ENCODE results near the gene OR2L13. TPM values are rescaled to one million over a fixed set of nuclear protein-coding genes. Genes with fewer than 3 reads are reported as not detected.
"Not testable (repeated sequence)": the region's sequence is repeated elsewhere in the genome, so short reads cannot be mapped to it uniquely, and the experiment has no call there.

The OR2L13 gene
- total and polyA plus RNA-seq, 8 donors = 0.37 TPM; not detected in 7

DNA sequence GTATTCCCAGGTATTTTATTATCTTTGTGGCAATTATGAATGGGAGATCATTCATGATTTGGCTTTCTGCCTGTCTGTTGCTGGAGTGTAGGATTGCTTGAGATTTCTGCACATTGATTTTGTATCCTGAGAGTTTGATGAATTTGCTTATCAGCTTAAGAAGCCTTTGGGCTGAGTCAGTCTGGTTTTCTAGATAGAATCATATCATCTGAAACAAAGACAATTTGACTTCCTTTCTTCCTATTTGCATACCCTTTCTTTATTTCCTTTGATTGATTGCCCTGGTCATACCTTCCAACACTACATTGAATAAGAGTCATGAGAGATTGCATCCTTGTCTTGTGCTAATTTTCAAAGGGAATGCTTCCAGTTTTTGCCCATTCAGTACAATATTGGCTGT, 40.3 kb upstream of the OR2L13 start:
- peaks cover 2 to 28% (median 13%) of the 10 kb centered on the region in 4 donors for H3K9me3 ChIP-seq
- DNase-seq = no peak
- no peak overlapping the region for H3K4me3 ChIP-seq
- intact Hi-C loops (cut with DNase I; ENCODE audit: low total_unique reads) = no loop called here
- no peaks in the 10 kb centered on the region for H3K27me3 ChIP-seq
- no peaks in the 10 kb centered on the region for H3K36me3 ChIP-seq
- H3K4me1 ChIP-seq = no peaks in the 10 kb centered on the region
- TF ChIP-seq, protein P1, sequence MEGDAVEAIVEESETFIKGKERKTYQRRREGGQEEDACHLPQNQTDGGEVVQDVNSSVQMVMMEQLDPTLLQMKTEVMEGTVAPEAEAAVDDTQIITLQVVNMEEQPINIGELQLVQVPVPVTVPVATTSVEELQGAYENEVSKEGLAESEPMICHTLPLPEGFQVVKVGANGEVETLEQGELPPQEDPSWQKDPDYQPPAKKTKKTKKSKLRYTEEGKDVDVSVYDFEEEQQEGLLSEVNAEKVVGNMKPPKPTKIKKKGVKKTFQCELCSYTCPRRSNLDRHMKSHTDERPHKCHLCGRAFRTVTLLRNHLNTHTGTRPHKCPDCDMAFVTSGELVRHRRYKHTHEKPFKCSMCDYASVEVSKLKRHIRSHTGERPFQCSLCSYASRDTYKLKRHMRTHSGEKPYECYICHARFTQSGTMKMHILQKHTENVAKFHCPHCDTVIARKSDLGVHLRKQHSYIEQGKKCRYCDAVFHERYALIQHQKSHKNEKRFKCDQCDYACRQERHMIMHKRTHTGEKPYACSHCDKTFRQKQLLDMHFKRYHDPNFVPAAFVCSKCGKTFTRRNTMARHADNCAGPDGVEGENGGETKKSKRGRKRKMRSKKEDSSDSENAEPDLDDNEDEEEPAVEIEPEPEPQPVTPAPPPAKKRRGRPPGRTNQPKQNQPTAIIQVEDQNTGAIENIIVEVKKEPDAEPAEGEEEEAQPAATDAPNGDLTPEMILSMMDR (IDR thresholded peaks at IDR 0.05) = no peak
- TF ChIP-seq EP300 (IDR thresholded peaks at IDR 0.05) (no peak), POLR2AphosphoS5 (IDR thresholded peaks at IDR 0.05) (no peak), POLR2A (IDR thresholded peaks at IDR 0.05) (no peak)
- H3K27ac ChIP-seq = no peak overlapping the region

DNA sequence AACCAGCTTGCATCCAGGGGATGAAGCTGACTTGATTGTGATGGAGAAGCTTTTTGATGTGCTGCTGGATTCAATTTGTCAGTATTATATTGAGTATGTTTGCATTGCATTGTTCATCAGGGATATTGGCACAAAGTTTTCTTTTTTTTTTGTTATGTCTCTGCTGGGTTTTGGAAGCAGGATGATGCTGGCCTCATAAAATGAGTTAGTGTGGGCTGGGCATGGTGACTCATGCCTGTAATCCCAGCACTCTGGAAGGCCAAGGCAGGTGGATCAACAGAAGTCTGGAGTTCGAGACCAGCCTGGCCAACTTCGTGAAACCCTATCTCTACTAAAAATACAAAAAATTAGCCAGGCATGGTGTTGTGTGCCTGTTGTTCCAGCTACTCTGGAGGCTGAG, 39.7 kb upstream of the OR2L13 start:
- Histone ChIP-seq H3K4me3 (no peak overlapping the region), H3K36me3 (no peaks in the 10 kb centered on the region), H3K4me1 (no peaks in the 10 kb centered on the region), H3K27me3 (no peaks in the 10 kb centered on the region), H3K27ac (no peak overlapping the region), H3K9me3 (peaks cover 2 to 28% (median 13%) of the 10 kb centered on the region in 4 donors)
- no peak for DNase-seq
- intact Hi-C loops (cut with DNase I; ENCODE audit: low total_unique reads) = no loop called here
- WGBS, 5 donors = 62 to 78% (median 69%) methylated on average over 2 of the region's 2 CpGs
- no peak for TF ChIP-seq POLR2A (IDR thresholded peaks at IDR 0.05)
- no peak for TF ChIP-seq EP300 (IDR thresholded peaks at IDR 0.05)
- TF ChIP-seq POLR2AphosphoS5 (IDR thresholded peaks at IDR 0.05) = no peak
- TF ChIP-seq, protein P1 (IDR thresholded peaks at IDR 0.05) = no peak

DNA sequence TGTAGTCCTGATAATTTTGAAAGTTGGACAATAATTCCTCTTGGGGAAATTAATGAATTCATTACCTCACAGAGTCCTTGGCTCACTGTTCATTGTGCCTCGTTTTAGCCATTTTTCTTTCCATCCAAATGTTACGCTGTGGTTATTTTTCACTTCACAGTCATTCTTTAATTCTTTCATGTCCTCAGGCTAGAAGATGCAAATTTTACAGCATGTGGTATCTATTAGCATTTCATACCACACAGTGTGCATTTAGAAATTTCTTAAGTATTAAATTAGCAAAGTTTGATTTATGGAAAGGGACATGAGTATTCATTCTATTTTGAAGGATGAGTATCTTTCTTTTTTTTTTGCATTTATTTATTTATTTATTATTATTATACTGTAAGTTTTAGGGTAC, 29.9 kb upstream of the OR2L13 start:
- DNase-seq = no peak
- H3K4me3 ChIP-seq = no peak overlapping the region
- intact Hi-C loops (cut with DNase I; ENCODE audit: low total_unique reads) = no loop called here
- no peaks in the 10 kb centered on the region for H3K4me1 ChIP-seq
- TF ChIP-seq, protein P1 (IDR thresholded peaks at IDR 0.05) = no peak
- no peak for TF ChIP-seq POLR2A (IDR thresholded peaks at IDR 0.05)
- no peaks in the 10 kb centered on the region for H3K27me3 ChIP-seq
- 63 to 80% (median 77%) methylated on average over 2 of the region's 2 CpGs for WGBS, 5 donors
- peaks cover 0 to 16% (median 6%) of the 10 kb centered on the region in 4 donors for H3K9me3 ChIP-seq
- no peak overlapping the region for H3K27ac ChIP-seq
- H3K36me3 ChIP-seq = no peaks in the 10 kb centered on the region

DNA sequence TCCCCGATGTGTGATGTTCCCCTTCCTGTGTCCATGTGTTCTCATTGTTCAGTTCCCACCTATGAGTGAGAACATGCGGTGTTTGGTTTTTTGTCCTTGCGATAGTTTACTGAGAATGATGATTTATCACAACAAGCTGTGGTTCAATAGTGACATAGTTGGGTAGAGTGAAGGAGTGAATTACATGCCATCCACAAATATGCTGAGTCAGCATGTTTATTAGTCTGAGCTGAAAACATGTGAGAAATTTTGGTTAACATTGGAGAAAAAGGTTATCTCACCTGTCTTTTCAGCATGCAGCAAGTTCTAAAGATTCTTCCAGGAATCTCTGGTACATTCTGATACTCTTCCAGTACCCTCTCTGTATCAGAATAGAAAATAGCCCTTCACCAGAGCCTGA, 29.4 kb upstream of the OR2L13 start:
- Histone ChIP-seq H3K27me3 (no peaks in the 10 kb centered on the region), H3K27ac (no peak overlapping the region), H3K4me1 (no peaks in the 10 kb centered on the region), H3K4me3 (no peak overlapping the region), H3K9me3 (peaks cover 0 to 16% (median 6%) of the 10 kb centered on the region in 4 donors), H3K36me3 (no peaks in the 10 kb centered on the region)
- intact Hi-C loops (cut with DNase I; ENCODE audit: low total_unique reads) = no loop called here
- TF ChIP-seq, protein P1 (IDR thresholded peaks at IDR 0.05) = no peak
- TF ChIP-seq EP300 (IDR thresholded peaks at IDR 0.05) = no peak
- TF ChIP-seq POLR2AphosphoS5 (IDR thresholded peaks at IDR 0.05) = no peak
- TF ChIP-seq POLR2A (IDR thresholded peaks at IDR 0.05) = no peak
- no peak for DNase-seq
- WGBS, 5 donors = 83 to 99% (median 97%) methylated on average over 2 to 3 of the region's 3 CpGs

DNA sequence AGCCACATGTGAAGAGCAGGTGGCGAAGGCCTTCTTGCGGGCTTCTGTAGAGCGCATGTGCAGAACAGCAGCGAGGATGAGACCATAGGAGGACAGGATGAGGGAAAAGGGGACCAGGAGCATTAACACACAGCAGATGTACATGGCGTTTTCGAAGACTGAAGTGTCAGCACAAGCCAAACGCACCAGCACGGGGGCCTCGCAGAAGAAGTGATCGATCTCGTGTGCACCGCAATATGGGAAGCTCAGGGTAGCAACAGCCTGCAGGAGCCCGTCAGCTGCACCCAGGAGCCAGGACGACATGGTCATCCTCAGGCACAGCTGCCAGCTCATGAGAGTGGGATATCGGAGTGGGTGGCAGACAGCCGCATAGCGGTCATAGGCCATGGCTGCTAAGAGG, 11.1 kb upstream of the OR2L13 start:
- H3K27me3 ChIP-seq; DNase-seq; H3K4me3 ChIP-seq; H3K27ac ChIP-seq; intact Hi-C loops (cut with DNase I; ENCODE audit: low total_unique reads); H3K4me1 ChIP-seq; H3K36me3 ChIP-seq; H3K9me3 ChIP-seq: not testable (repeated sequence)
- 70 to 93% (median 83%) methylated on average over 2 to 12 of the region's 17 CpGs for WGBS, 5 donors
